ENCODE data around the gene SLC13A2.
"Not testable (repeated sequence)": the region's sequence is repeated elsewhere in the genome, so short reads cannot be mapped to it uniquely, and the experiment has no call there.

SLC13A2 gene

GRCh38 chr17:28518578-28518977 lies 45.1 kb downstream of the SLC13A2 start:
- no peak for DNase-seq

GRCh38 chr17:28519236-28519635 lies 45.8 kb downstream of the SLC13A2 start:
- DNase-seq = no peak

- no peak for DNase-seq
These were observed 47.2 kb downstream of the SLC13A2 start for GRCh38 chr17:28520687-28521086.

GRCh38 chr17:28521311-28522085 lies 48.1 kb downstream of the SLC13A2 start:
- no peak for DNase-seq

- DNase-seq = not testable (repeated sequence)
These were observed 48.8 kb downstream of the SLC13A2 start for GRCh38 chr17:28522281-28522680.

GRCh38 chr17:28523186-28523585 lies 49.7 kb downstream of the SLC13A2 start:
- no peak for DNase-seq

- DNase-seq = no peak
These were observed 50.4 kb downstream of the SLC13A2 start for GRCh38 chr17:28523876-28524275.

- DNase-seq = peak; percentile 22
These were observed 51.3 kb downstream of the SLC13A2 start for GRCh38 chr17:28524476-28525424.

- DNase-seq = no peak
These were observed 52.9 kb downstream of the SLC13A2 start for GRCh38 chr17:28526381-28526780.

GRCh38 chr17:28527181-28527681 lies 53.8 kb downstream of the SLC13A2 start:
- no peak for DNase-seq

- no peak for DNase-seq
These were observed 54.4 kb downstream of the SLC13A2 start for GRCh38 chr17:28527859-28528258.

GRCh38 chr17:28528327-28529012 lies 55.0 kb downstream of the SLC13A2 start:
- no peak for DNase-seq

GRCh38 chr17:28529013-28529400 lies 55.6 kb downstream of the SLC13A2 start:
- DNase-seq = no peak

- no peak for DNase-seq
These were observed 56.8 kb downstream of the SLC13A2 start for GRCh38 chr17:28530250-28530649.

GRCh38 chr17:28530926-28531325 lies 57.5 kb downstream of the SLC13A2 start:
- DNase-seq = no peak

- no peak for DNase-seq
These were observed 58.9 kb downstream of the SLC13A2 start for GRCh38 chr17:28532050-28532960.

GRCh38 chr17:28533091-28533807 lies 59.8 kb downstream of the SLC13A2 start:
- no peak for DNase-seq

- no peak for DNase-seq
These were observed 61.4 kb downstream of the SLC13A2 start for GRCh38 chr17:28534740-28535375.

- no peak for DNase-seq
These were observed 63.2 kb downstream of the SLC13A2 start for GRCh38 chr17:28536532-28537218.

GRCh38 chr17:28537219-28537610 lies 63.8 kb downstream of the SLC13A2 start:
- no peak for DNase-seq
